Smooth muscle cell (in vitro differentiated cells): ENCODE data around the gene IFT74. TPM values are rescaled to one million over a fixed set of nuclear protein-coding genes. Genes with fewer than 3 reads are reported as not detected.
A peak's percentile ranks its signal among the peaks of the same experiment; 100 is the strongest.

Experiments used
- DNase-seq: peaks from one replicate; lab custom pipeline; 2025; ENCODE audit not compliant: unreplicated experiment; lab: John Stamatoyannopoulos, UW
- H2AFZ ChIP-seq: fragments of 200-600 bp; sonication (generic); 2 replicates; pipeline ENCODE4 v1.6.0; 2016; ENCODE audit warnings: antibody characterized with exemption, low read depth, mild to moderate bottlenecking
- H3F3A ChIP-seq: fragments of 200-600 bp; sonication (generic); 2 replicates; pipeline ENCODE4 v1.6.0; 2017; ENCODE audit warnings: antibody characterized with exemption, low read depth
- H3K27ac ChIP-seq: fragments of 200-600 bp; sonication (generic); 2 replicates; pipeline ENCODE4 v1.5.1; 2016; ENCODE audit warnings: low read depth, mild to moderate bottlenecking
- H3K27me3 ChIP-seq: fragments of 200-600 bp; sonication (generic); 2 replicates; pipeline ENCODE4 v1.6.1; 2016; ENCODE audit warnings: low read depth, mild to moderate bottlenecking
- H3K36me3 ChIP-seq: fragments of 200-600 bp; sonication (generic); 2 replicates; pipeline ENCODE4 v1.5.1; 2016; ENCODE audit warnings: low read depth
- H3K4me1 ChIP-seq: fragments of 200-600 bp; sonication (generic); 2 replicates; pipeline ENCODE4 v1.5.1; 2016; ENCODE audit warnings: low read depth
- H3K4me2 ChIP-seq: fragments of 200-600 bp; sonication (generic); 2 replicates; pipeline ENCODE4 v1.6.0; 2016; ENCODE audit warnings: mild to moderate bottlenecking
- H3K4me3 ChIP-seq: fragments of 200-600 bp; sonication (generic); 2 replicates; pipeline ENCODE4 v1.5.1; 2016; ENCODE audit warnings: mild to moderate bottlenecking
- H3K79me2 ChIP-seq: fragments of 200-600 bp; sonication (generic); 2 replicates; pipeline ENCODE4 v1.6.0; 2016; ENCODE audit warnings: low read depth, mild to moderate bottlenecking
- H3K9ac ChIP-seq: fragments of 200-600 bp; sonication (generic); 2 replicates; pipeline ENCODE4 v1.6.0; 2016; ENCODE audit warnings: low read depth
- H3K9me3 ChIP-seq: fragments of 200-600 bp; sonication (generic); replicated peaks from 2 replicates; pipeline ENCODE4 v1.5.1; 2016; ENCODE audit warnings: low read depth
- H4K20me1 ChIP-seq: fragments of 200-600 bp; sonication (generic); 2 replicates; pipeline ENCODE4 v1.6.0; 2016; ENCODE audit warnings: low read depth
- CTCF ChIP-seq: fragments of 200-600 bp; sonication (generic); IDR thresholded peaks from 2 replicates; pipeline ENCODE4 v1.5.1; 2017; ENCODE audit warnings: borderline replicate concordance, mild to moderate bottlenecking, antibody characterized with exemption; ENCODE audit not compliant: insufficient read depth, poor library complexity, severe bottlenecking
- WGBS: methylation state at CpG from one replicate; pipeline ENCODE4 v1.1.7; 2016; ENCODE audit warnings: low lambda C conversion rate; 5-methylcytosine and 5-hydroxymethylcytosine counted together
- polyA plus RNA-seq: library from polyadenylated mRNA; unstranded; fragments of >200 nt; fragmentation: Nextera tagmentation; extraction: Ambion mirVana; gene quantifications from 2 replicates; pipeline ENCODE4 v1.2.1, GENCODE V29; 2016
- total RNA-seq: library from RNA; depleted of rRNA; stranded (reverse); fragments of >200 nt; gene quantifications from 2 replicates; pipeline ENCODE4 v1.2.3, GENCODE V29; 2014

IFT74 gene
- total and polyA plus RNA-seq, 2 experiments from 2014 or later, result 10.9 to 12.5 TPM

DNA sequence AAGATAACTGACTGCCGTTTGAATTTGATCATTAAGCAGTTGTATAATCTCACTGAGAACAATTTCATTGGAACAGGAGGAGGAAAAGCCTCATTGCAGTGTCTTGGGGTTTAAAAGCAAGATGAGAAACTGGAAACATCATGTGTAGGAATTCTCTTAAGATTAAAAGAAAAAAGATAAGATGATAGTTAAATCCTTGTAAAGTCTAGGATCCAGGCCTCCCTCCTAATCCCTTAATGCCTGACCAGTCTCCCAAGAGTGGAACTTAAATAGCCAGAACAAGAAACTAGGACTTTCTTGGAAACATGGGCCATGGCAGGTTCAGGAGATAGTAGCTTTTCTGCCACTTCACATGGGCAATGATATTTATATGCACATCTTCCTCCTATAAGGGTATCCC is 86.3 kb downstream of the IFT74 start:
- Histone ChIP-seq H3K36me3 (no peaks in the 10 kb centered on the region), H3K27me3 (no peaks in the 10 kb centered on the region), H3K79me2 (no peaks in the 10 kb centered on the region), H3K9me3 (no peaks in the 10 kb centered on the region), H4K20me1 (no peaks in the 10 kb centered on the region), H3K4me2 (peak overlapping the region; percentile 53), H2AFZ (no peak overlapping the region), H3F3A (peaks cover 13% of the 10 kb centered on the region), H3K4me1 (peaks cover 12% of the 10 kb centered on the region), H3K9ac (no peak overlapping the region), H3K27ac (peak overlapping the region; percentile 44), H3K4me3 (no peak overlapping the region)
- no peak for TF ChIP-seq CTCF
- no peak for DNase-seq
- WGBS, result 26% methylated on average over 1 of the region's 1 CpG

DNA sequence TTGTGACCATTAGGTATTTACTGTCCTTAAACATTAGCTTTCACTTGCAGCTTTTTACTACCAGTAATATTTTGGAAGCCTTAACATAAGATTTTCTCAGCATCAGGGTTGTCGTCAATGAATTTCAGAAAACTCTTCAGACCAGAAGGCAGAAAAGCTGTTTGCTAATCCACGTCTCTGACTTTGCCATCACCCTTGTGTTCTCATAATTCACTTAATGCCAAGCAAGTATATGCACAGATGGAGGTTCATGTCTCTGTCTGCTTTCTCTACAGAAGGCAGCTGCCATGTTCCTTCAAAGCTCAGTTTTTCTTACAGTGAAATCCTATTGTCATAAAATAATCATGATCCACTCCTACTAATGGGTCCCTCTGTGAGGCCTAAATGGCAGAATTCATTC is 87.0 kb downstream of the IFT74 start:
- no peak for DNase-seq
- Histone ChIP-seq H2AFZ (no peak overlapping the region), H3K79me2 (no peaks in the 10 kb centered on the region), H3K4me1 (peaks cover 12% of the 10 kb centered on the region), H3K9me3 (no peaks in the 10 kb centered on the region), H3K4me2 (peak overlapping the region; percentile 53), H3F3A (peaks cover 13% of the 10 kb centered on the region), H3K9ac (no peak overlapping the region), H3K27ac (peak overlapping the region; percentile 44), H3K27me3 (no peaks in the 10 kb centered on the region), H3K4me3 (no peak overlapping the region), H3K36me3 (no peaks in the 10 kb centered on the region), H4K20me1 (no peaks in the 10 kb centered on the region)
- 19% methylated on average over 2 of the region's 2 CpGs for WGBS
- no peak for TF ChIP-seq CTCF

DNA sequence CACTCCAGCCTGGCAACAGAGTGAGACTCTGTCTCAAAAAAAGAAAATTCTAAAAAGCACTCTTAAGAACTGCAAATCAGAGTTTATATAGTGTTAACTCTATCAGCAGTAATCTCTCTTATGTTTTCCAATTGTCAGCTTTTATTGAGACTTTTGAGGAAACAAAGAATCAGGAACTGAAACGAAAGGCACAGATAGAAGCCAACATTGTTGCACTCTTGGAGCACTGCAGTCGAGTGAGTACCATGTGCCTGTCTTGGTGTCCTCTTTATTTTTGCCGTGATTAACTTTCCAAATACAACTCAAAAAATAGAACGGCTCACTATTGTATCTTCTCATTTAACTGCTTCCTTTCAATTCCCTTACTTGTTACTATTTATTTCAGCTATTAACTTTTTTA is 90.9 kb downstream of the IFT74 start:
- Histone ChIP-seq H3K4me2 (no peak overlapping the region), H3F3A (peaks cover 18% of the 10 kb centered on the region), H3K4me3 (no peak overlapping the region), H4K20me1 (no peaks in the 10 kb centered on the region), H3K27me3 (no peaks in the 10 kb centered on the region), H2AFZ (no peak overlapping the region), H3K79me2 (no peaks in the 10 kb centered on the region), H3K9me3 (no peaks in the 10 kb centered on the region), H3K36me3 (no peaks in the 10 kb centered on the region), H3K27ac (no peak overlapping the region), H3K4me1 (peaks cover 8% of the 10 kb centered on the region), H3K9ac (no peak overlapping the region)
- DNase-seq, result no peak
- TF ChIP-seq CTCF, result no peak
- 71% methylated on average over 4 of the region's 4 CpGs for WGBS

DNA sequence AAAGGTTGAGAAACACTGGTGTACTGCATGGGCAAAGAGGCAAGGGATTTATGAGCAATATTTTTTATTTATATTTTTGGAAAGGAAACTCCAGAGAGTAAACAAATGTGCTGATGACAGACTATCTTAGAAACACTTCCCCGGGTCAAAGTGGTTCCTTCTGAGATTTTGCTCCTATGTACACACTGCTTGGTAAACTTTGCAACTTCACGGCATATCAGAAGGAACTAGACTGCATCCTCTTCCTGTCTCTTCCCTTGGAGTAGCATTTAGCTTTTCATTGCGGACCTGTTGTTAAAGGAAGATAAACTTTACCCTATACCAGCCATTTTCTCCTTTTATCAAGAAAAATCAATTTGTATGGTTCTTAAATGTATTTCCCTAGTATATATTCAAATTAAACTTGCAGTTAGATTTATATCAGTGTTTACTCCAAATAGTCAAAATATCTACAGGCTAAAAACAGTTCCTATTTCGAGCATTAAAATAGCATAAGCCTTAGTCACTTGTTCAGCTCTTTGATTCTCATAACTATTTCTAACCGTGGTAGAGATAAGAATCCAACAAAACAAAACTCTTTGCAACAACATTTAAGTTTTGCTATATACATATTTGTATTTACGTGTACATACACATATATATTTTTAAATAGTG is 97.3 kb downstream of the IFT74 start:
- no peaks in the 10 kb centered on the region for H3K79me2 ChIP-seq
- no peak for TF ChIP-seq CTCF
- no peak overlapping the region for H3K4me3 ChIP-seq
- peak overlapping the region; percentile 20 for H3K27ac ChIP-seq
- H3K27me3 ChIP-seq, result no peaks in the 10 kb centered on the region
- peak overlapping the region; percentile 49 for H3K4me2 ChIP-seq
- H3K9me3 ChIP-seq, result no peaks in the 10 kb centered on the region
- no peak overlapping the region for H3K9ac ChIP-seq
- peaks cover 4% of the 10 kb centered on the region for H3F3A ChIP-seq
- no peaks in the 10 kb centered on the region for H3K36me3 ChIP-seq
- DNase-seq, result no peak
- peak overlapping the region; percentile 4 for H2AFZ ChIP-seq
- peaks cover 4% of the 10 kb centered on the region for H3K4me1 ChIP-seq
- no peaks in the 10 kb centered on the region for H4K20me1 ChIP-seq
- WGBS, result 26% methylated on average over 6 of the region's 6 CpGs
